CD4-positive, alpha-beta T cell treated with Interleukin-17A for 4 hours (primary cell): Measurements from ENCODE around the gene CCIN.
"Not testable (repeated sequence)": the region's sequence is repeated elsewhere in the genome, so short reads cannot be mapped to it uniquely, and the experiment has no call there.

Source experiments
- DNase-seq: peaks from one replicate; pipeline ENCODE4 v3.0.0-alpha.2; 2020; ENCODE audit warnings: mixed read lengths

The CCIN gene

GRCh38 chr9:36162211-36162738, 6.9 kb upstream of the CCIN start:
- no peak for DNase-seq

GRCh38 chr9:36163049-36163785, 6.0 kb upstream of the CCIN start:
- no peak for DNase-seq

GRCh38 chr9:36163786-36164170, 5.4 kb upstream of the CCIN start:
- DNase-seq, result no peak

- no peak for DNase-seq
Measured at GRCh38 chr9:36164372-36164771, 4.8 kb upstream of the CCIN start.

- DNase-seq, result no peak
Measured at GRCh38 chr9:36164989-36165388, 4.2 kb upstream of the CCIN start.

- no peak for DNase-seq
Measured at GRCh38 chr9:36165826-36166167, 3.4 kb upstream of the CCIN start.

- DNase-seq, result peak; percentile 85
Measured at GRCh38 chr9:36166168-36166927, 2.8 kb upstream of the CCIN start.

GRCh38 chr9:36169708-36170107, 520 bp downstream of the CCIN start:
- DNase-seq, result no peak

GRCh38 chr9:36170531-36170930, 1.3 kb downstream of the CCIN start:
- no peak for DNase-seq

GRCh38 chr9:36173861-36174260, 4.7 kb downstream of the CCIN start:
- no peak for DNase-seq

- no peak for DNase-seq
Measured at GRCh38 chr9:36174271-36174670, 5.1 kb downstream of the CCIN start.

GRCh38 chr9:36174731-36175130, 5.5 kb downstream of the CCIN start:
- DNase-seq, result no peak

- not testable (repeated sequence) for DNase-seq
Measured at GRCh38 chr9:36175209-36175608, 6.0 kb downstream of the CCIN start.

- DNase-seq, result not testable (repeated sequence)
Measured at GRCh38 chr9:36176496-36176895, 7.3 kb downstream of the CCIN start.

- no peak for DNase-seq
Measured at GRCh38 chr9:36177571-36177970, 8.4 kb downstream of the CCIN start.

GRCh38 chr9:36180243-36180642, 11.1 kb downstream of the CCIN start:
- not testable (repeated sequence) for DNase-seq

- no peak for DNase-seq
Measured at GRCh38 chr9:36187414-36187813, 18.2 kb downstream of the CCIN start.

GRCh38 chr9:36188212-36188611, 19.0 kb downstream of the CCIN start:
- no peak for DNase-seq

GRCh38 chr9:36189976-36190375, 20.8 kb downstream of the CCIN start:
- no peak for DNase-seq

- peak; percentile 93 for DNase-seq
Measured at GRCh38 chr9:36190388-36191289, 21.5 kb downstream of the CCIN start, which contains the start of gene CLTA. TSS of gene CLTA (plus strand) at chr9:36190921. CDS start at chr9:36191057, 136 bp downstream.

GRCh38 chr9:36191290-36191645, 22.1 kb downstream of the CCIN start:
- DNase-seq, result peak; percentile 61

GRCh38 chr9:36191686-36192085, 22.5 kb downstream of the CCIN start:
- DNase-seq, result no peak

GRCh38 chr9:36192196-36192595, 23.0 kb downstream of the CCIN start:
- DNase-seq, result no peak
